Subcutaneous abdominal adipose tissue (tissue), 5 donors: ENCODE results near the gene INSIG1.

ENCODE experiments used
- H3K27ac ChIP-seq: one replicate; pipeline ENCODE4 v1.7.0; 2013; ENCODE audit warnings: low read depth, mild to moderate bottlenecking, inconsistent platforms, low read length, moderate library complexity
- H3K27me3 ChIP-seq, 5 donors: one replicate each; pipeline ENCODE4 v1.7.0; 2013; ENCODE audit warnings: low read length in 5 of 5, inconsistent platforms in 1 of 5; ENCODE audit not compliant: control insufficient read depth in 5 of 5, insufficient read depth in 4 of 5
- H3K36me3 ChIP-seq, 5 donors: one replicate each; pipeline ENCODE4 v1.7.0; 2013; ENCODE audit warnings: low read length in 5 of 5; ENCODE audit not compliant: control insufficient read depth in 5 of 5, insufficient read depth in 5 of 5
- H3K4me1 ChIP-seq, 5 donors: one replicate each; pipeline ENCODE4 v1.7.0; 2013; ENCODE audit warnings: low read length in 5 of 5, mild to moderate bottlenecking in 3 of 5, moderate library complexity in 1 of 5; ENCODE audit not compliant: control insufficient read depth in 5 of 5, insufficient read depth in 5 of 5
- H3K4me3 ChIP-seq, 5 donors: one replicate each; pipeline ENCODE4 v1.7.0; 2013; ENCODE audit warnings: low read length in 5 of 5, low read depth in 1 of 5
- H3K9ac ChIP-seq, 5 donors: one replicate each; pipeline ENCODE4 v1.7.0; 2013; ENCODE audit warnings: low read length in 5 of 5, mild to moderate bottlenecking in 4 of 5, moderate library complexity in 3 of 5
- H3K9me3 ChIP-seq, 5 donors: one replicate each; pipeline ENCODE4 v1.7.0; 2013; ENCODE audit warnings: low read length in 5 of 5; ENCODE audit not compliant: control insufficient read depth in 5 of 5
- donor health status: healthy.
- donor health status: healthy.
- donor health status: healthy.
- donor health status: healthy.
- donor health status: healthy.

Gene INSIG1

GRCh38 chr7:155352076-155352752, 54.5 kb downstream of the INSIG1 start:
- H3K36me3 ChIP-seq = no peaks in the 10 kb centered on the region
- peaks cover 18 to 46% (median 37%) of the 10 kb centered on the region in 5 donors for H3K27me3 ChIP-seq
- no peak overlapping the region for H3K4me3 ChIP-seq
- no peak overlapping the region for H3K27ac ChIP-seq
- H3K4me1 ChIP-seq = peaks cover 0 to 5% (median 0%) of the 10 kb centered on the region in 5 donors
- H3K9ac ChIP-seq = no peak overlapping the region
- no peaks in the 10 kb centered on the region for H3K9me3 ChIP-seq

DNA sequence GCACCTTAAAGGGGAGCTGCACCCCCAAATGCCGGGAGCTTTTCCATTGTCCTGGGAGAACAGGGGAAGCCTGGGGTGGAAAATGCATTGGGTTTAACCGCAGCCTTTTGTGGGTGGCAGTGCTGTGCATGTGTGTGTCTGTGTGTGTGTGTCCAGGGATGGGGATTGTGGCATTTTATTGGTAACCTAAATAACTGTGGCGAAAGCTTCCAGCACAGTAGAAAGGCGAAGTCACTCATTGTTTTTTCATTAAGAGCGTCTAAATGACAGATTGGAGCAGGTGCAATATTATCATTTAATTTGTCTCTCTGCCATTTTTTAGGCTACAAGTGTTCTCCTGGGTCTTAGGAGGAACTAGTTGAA, 55.1 kb downstream of the INSIG1 start:
- H3K27me3 ChIP-seq = peaks cover 18 to 46% (median 37%) of the 10 kb centered on the region in 5 donors
- H3K36me3 ChIP-seq = no peaks in the 10 kb centered on the region
- no peak overlapping the region for H3K9ac ChIP-seq
- no peaks in the 10 kb centered on the region for H3K9me3 ChIP-seq
- H3K4me3 ChIP-seq = no peak overlapping the region
- peaks cover 0 to 5% (median 0%) of the 10 kb centered on the region in 5 donors for H3K4me1 ChIP-seq
- no peak overlapping the region for H3K27ac ChIP-seq

GRCh38 chr7:155353256-155353897, 55.7 kb downstream of the INSIG1 start:
- Histone ChIP-seq H3K36me3 (no peaks in the 10 kb centered on the region), H3K27me3 (peaks cover 23 to 51% (median 39%) of the 10 kb centered on the region in 5 donors), H3K4me3 (no peak overlapping the region), H3K4me1 (peaks cover 0 to 5% (median 0%) of the 10 kb centered on the region in 5 donors), H3K9ac (no peak overlapping the region), H3K27ac (no peak overlapping the region), H3K9me3 (no peaks in the 10 kb centered on the region)

DNA sequence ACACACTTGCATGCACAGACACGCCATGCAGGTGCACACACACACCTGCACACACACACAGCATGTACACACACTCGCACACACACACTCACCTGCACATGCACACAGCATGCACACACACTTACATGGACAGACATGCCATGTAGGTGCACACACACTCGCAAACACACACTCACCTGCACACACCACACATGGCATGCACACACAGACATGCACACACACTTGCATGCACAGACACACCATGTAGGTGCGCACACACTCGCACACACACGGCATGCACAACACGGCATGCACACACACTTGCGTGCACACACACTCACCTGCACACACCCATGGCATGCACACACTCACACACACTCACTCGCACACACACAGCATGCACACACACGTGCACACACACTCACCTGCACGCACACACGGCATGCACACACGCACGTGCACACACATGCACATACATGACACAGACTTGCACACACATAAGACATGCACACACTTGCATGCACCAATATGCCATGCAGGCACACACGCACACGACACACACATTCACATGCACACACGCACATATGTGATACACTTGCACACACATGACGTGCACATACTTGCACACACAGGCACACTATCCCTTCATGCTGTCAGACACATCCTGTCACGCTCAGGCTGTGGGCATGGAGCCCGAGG, 56.8 kb downstream of the INSIG1 start:
- H3K36me3 ChIP-seq = no peaks in the 10 kb centered on the region
- no peak overlapping the region for H3K9ac ChIP-seq
- no peak overlapping the region for H3K27ac ChIP-seq
- peaks cover 29 to 55% (median 50%) of the 10 kb centered on the region in 5 donors for H3K27me3 ChIP-seq
- peaks cover 0 to 2% (median 0%) of the 10 kb centered on the region in 5 donors for H3K4me1 ChIP-seq
- H3K9me3 ChIP-seq = no peaks in the 10 kb centered on the region
- no peak overlapping the region for H3K4me3 ChIP-seq

- Histone ChIP-seq H3K36me3 (no peaks in the 10 kb centered on the region), H3K9ac (no peak overlapping the region), H3K27ac (no peak overlapping the region), H3K27me3 (peaks cover 35 to 59% (median 55%) of the 10 kb centered on the region in 5 donors), H3K4me3 (no peak overlapping the region), H3K4me1 (peaks cover 0 to under 1% (median 0%) of the 10 kb centered on the region in 5 donors), H3K9me3 (no peaks in the 10 kb centered on the region)
Measured at GRCh38 chr7:155355176-155355575, 57.5 kb downstream of the INSIG1 start.

GRCh38 chr7:155355745-155356144, 58.1 kb downstream of the INSIG1 start:
- peaks cover 0 to 7% (median 4%) of the 10 kb centered on the region in 5 donors for H3K4me1 ChIP-seq
- H3K4me3 ChIP-seq = no peak overlapping the region
- no peaks in the 10 kb centered on the region for H3K36me3 ChIP-seq
- no peak overlapping the region for H3K27ac ChIP-seq
- peaks cover 41 to 65% (median 61%) of the 10 kb centered on the region in 5 donors for H3K27me3 ChIP-seq
- no peaks in the 10 kb centered on the region for H3K9me3 ChIP-seq
- H3K9ac ChIP-seq = no peak overlapping the region

DNA sequence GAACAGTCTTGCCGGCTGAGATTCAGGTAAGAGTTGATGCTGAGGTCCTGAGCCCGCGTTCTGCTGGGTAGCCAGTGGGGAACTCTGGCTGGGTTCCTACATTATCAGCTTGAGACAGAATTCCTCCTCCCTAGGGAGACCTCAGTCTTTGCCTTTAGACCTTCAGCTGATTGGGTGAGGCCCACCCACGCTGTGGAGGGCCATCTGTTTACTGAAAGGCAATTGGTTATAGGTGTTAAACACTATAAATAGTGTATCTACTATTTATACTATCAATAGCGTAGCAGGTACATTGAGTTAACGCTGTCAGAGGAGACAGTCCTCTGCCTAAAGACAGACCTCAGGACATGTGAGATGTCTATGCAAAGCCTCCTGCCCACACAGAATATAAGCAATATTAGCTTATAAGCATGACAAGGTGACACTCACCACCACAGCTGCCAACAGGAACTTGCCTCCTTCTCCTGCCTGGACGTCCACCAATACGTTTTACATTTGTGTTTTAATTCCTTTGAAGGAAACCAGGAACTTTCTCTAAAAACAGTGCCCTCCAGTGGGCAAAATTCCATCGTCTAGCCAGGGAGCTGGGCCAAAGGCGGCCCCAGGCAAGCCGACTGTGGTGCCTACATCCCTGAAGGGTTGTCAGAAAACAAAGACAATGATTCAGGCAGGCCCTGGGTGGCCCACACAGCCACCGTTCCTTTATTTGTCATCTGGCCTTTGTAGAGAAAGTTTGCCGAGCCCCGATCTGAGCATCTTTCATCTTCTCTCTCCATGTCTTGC, 58.8 kb downstream of the INSIG1 start:
- Histone ChIP-seq H3K27ac (no peak overlapping the region), H3K36me3 (no peaks in the 10 kb centered on the region), H3K27me3 (peaks cover 44 to 69% (median 63%) of the 10 kb centered on the region in 5 donors), H3K9ac (no peak overlapping the region), H3K4me1 (peaks cover 0 to 13% (median 8%) of the 10 kb centered on the region in 5 donors), H3K9me3 (no peaks in the 10 kb centered on the region), H3K4me3 (no peak overlapping the region)

DNA sequence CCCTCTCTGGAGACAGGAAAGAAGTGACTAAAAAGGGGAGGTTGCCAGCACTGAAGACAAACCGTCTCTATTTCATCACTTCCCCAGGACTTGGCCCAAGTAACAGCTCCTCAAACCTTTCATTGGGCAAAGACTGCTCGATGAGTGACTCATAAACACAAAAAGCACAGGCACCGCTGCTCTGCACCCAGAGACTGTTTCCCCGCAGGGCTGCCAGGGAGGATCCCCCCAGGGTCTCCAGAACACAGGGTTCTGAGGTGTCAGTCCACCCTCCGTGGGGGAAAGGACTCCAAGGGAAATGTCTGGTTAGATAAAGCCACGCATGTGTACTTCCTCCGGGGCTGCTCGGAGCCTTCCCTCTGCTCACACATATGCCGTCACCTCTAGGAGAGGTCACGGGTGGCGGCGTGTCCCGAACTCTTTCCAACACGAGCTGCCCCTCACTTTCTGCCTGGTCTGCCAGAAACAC, 59.9 kb downstream of the INSIG1 start:
- H3K4me1 ChIP-seq = peaks cover 0 to 13% (median 8%) of the 10 kb centered on the region in 5 donors
- no peak overlapping the region for H3K4me3 ChIP-seq
- no peak overlapping the region for H3K27ac ChIP-seq
- no peaks in the 10 kb centered on the region for H3K9me3 ChIP-seq
- peaks cover 40 to 73% (median 62%) of the 10 kb centered on the region in 5 donors for H3K27me3 ChIP-seq
- no peak overlapping the region for H3K9ac ChIP-seq
- no peaks in the 10 kb centered on the region for H3K36me3 ChIP-seq

DNA sequence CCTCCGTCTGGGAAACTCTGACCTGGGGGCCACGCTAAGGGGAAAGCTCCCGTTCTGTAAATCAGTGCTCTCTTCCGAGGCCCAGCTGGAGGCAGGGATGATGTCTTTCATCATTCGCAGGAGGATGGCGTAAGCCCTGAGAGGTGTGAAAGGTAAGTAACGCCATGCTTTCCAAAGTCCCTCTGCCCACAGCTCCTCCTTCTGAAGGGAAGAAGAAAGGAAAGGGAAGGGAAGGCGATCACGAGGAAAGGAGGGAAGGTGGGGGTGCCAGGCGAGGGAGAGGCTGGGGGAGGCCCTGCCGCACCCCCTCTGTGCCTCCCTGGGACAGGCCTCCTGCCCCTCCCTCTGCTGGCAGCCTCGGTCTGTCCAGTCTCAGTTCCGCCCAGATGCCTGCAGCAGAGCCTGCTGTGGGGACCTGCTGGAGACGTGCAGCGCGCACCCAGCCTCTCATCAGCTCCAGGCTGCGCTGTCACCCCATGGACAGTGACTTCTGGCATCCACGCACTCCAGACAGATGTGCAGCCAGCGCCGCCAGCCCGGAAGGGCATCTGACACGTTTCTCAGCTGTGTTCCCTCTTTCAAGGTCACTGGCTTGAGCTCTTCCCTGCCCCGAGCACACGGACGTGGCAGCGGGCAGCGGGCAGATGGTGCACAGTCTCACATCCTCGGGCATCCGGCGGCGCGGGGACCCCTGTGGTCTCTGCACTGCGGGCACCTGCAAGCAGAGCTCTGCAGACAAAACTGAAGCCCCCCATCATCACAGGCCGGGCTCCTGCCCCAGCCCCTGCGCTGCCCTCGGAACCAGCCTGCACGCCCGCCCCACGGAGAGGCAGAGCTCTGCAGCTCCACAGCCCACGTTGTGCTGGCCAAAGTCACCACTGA, 60.6 kb downstream of the INSIG1 start:
- Histone ChIP-seq H3K9me3 (no peaks in the 10 kb centered on the region), H3K4me1 (peaks cover 0 to 13% (median 8%) of the 10 kb centered on the region in 5 donors), H3K9ac (no peak overlapping the region), H3K4me3 (no peak overlapping the region), H3K36me3 (no peaks in the 10 kb centered on the region), H3K27ac (no peak overlapping the region), H3K27me3 (peaks cover 38 to 74% (median 62%) of the 10 kb centered on the region in 5 donors)
